Measurements from ENCODE around the gene TNFRSF1B.

- no peak for TF ChIP-seq POLR2AphosphoS5 (IDR thresholded peaks at IDR 0.05; ENCODE audit: low read depth)
- TF ChIP-seq, protein P1, sequence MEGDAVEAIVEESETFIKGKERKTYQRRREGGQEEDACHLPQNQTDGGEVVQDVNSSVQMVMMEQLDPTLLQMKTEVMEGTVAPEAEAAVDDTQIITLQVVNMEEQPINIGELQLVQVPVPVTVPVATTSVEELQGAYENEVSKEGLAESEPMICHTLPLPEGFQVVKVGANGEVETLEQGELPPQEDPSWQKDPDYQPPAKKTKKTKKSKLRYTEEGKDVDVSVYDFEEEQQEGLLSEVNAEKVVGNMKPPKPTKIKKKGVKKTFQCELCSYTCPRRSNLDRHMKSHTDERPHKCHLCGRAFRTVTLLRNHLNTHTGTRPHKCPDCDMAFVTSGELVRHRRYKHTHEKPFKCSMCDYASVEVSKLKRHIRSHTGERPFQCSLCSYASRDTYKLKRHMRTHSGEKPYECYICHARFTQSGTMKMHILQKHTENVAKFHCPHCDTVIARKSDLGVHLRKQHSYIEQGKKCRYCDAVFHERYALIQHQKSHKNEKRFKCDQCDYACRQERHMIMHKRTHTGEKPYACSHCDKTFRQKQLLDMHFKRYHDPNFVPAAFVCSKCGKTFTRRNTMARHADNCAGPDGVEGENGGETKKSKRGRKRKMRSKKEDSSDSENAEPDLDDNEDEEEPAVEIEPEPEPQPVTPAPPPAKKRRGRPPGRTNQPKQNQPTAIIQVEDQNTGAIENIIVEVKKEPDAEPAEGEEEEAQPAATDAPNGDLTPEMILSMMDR (conservative IDR thresholded peaks at IDR 0.05; ENCODE audit: low read depth in 2 of 2): no peak
- no peak for TF ChIP-seq EZH2 (IDR thresholded peaks at IDR 0.05; ENCODE audit: low read depth, unreplicated experiment)
- TF ChIP-seq STAT1 (IDR thresholded peaks at IDR 0.05; ENCODE audit: unreplicated experiment): no peak
- TF ChIP-seq EZH2phosphoT487 (IDR thresholded peaks at IDR 0.05; ENCODE audit: unreplicated experiment): no peak
- TF ChIP-seq ZNF462 (CRISPR knock-in tag; IDR thresholded peaks at IDR 0.05): no peak
- TF ChIP-seq CREB1 (CRISPR knock-in tag; IDR thresholded peaks at IDR 0.05; ENCODE audit: low read depth): no peak
Measured at GRCh38 chr1:12151465-12151864, 15.3 kb upstream of the TNFRSF1B start.

Data from GM23338 (cell line).